PC-3 (cell line): ENCODE data around the gene BAG3.
"Not testable (repeated sequence)": the region's sequence is repeated elsewhere in the genome, so short reads cannot be mapped to it uniquely, and the experiment has no call there.

Experiments
- EZH2phosphoT487 ChIP-seq: fragments of 300-600 bp; sonication (generic); IDR thresholded peaks from 2 replicates; pipeline ENCODE4 v1.6.1; 2018; ENCODE audit warnings: mild to moderate bottlenecking, antibody characterized with exemption, low read length, borderline replicate concordance
- TF ChIP-seq, protein P1 (sequence below): fragments of 300-600 bp; sonication (generic); conservative IDR thresholded peaks from 2 replicates; pipeline ENCODE4 v1.5.1; 2017; ENCODE audit warnings: antibody characterized with exemption, low read depth, mild to moderate bottlenecking, low read length

DNA sequence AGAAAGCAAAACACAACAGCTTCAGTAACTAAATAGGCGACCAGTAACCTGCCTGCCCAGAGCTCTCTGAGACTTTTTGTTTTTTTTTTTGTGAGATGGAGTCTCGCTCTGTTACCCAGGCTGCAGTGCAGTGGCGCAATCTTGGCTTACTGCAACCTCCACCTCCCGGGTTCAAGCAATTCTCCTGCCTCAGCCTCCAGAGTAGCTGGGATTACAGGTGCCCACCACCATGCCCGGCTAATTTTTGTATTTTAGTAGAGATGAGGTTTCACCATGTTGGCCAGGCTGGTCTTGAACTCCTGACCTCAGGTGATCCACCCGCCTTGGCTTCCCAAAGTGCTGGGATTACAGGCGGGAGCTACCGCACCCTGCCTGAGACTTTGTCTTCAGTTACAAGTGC, 31.4 kb upstream of the BAG3 start:
- TF ChIP-seq, protein P1, sequence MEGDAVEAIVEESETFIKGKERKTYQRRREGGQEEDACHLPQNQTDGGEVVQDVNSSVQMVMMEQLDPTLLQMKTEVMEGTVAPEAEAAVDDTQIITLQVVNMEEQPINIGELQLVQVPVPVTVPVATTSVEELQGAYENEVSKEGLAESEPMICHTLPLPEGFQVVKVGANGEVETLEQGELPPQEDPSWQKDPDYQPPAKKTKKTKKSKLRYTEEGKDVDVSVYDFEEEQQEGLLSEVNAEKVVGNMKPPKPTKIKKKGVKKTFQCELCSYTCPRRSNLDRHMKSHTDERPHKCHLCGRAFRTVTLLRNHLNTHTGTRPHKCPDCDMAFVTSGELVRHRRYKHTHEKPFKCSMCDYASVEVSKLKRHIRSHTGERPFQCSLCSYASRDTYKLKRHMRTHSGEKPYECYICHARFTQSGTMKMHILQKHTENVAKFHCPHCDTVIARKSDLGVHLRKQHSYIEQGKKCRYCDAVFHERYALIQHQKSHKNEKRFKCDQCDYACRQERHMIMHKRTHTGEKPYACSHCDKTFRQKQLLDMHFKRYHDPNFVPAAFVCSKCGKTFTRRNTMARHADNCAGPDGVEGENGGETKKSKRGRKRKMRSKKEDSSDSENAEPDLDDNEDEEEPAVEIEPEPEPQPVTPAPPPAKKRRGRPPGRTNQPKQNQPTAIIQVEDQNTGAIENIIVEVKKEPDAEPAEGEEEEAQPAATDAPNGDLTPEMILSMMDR, result not testable (repeated sequence)
- not testable (repeated sequence) for TF ChIP-seq EZH2phosphoT487
